ENCODE measurements around the gene ROBO2. TPM values are rescaled to one million over a fixed set of nuclear protein-coding genes. Genes with fewer than 3 reads are reported as not detected.

Gene ROBO2
- total and polyA plus RNA-seq, 2 experiments from 2014 or later, result 1.5 to 7.8 TPM

GRCh38 chr3:77141423-77141822 is 101.5 kb downstream of the ROBO2 start (continued):
- no peak for TF ChIP-seq REST (IDR thresholded peaks at IDR 0.05; ENCODE audit: unreplicated experiment)

GRCh38 chr3:77142578-77142977 is 102.7 kb downstream of the ROBO2 start:
- Histone ChIP-seq H3K4me2 (no peak overlapping the region), H3K27ac (ENCODE audit: low read depth) (no peak overlapping the region), H3K4me1 (ENCODE audit: insufficient read depth) (peaks cover 18% of the 10 kb centered on the region), H3K27me3 (ENCODE audit: insufficient read depth) (no peaks in the 10 kb centered on the region), H4K20me1 (replicated peaks; ENCODE audit: insufficient read depth) (no peaks in the 10 kb centered on the region), H3K9me2 (ENCODE audit: insufficient read depth) (no peaks in the 10 kb centered on the region), H3F3A (replicated peaks; ENCODE audit: low read depth) (no peaks in the 10 kb centered on the region), H3K36me3 (ENCODE audit: insufficient read depth) (no peaks in the 10 kb centered on the region), H2AFZ (no peak overlapping the region), H3K4me3 (no peak overlapping the region), H3K79me2 (replicated peaks; ENCODE audit: insufficient read depth) (no peaks in the 10 kb centered on the region)
- TF ChIP-seq JUNB (IDR thresholded peaks at IDR 0.05; ENCODE audit: unreplicated experiment) (no peak), CREB1 (CRISPR knock-in tag; IDR thresholded peaks at IDR 0.05; ENCODE audit: low read depth) (no peak), CTCF (conservative IDR thresholded peaks at IDR 0.05; ENCODE audit: low read depth in 2 of 2) (0 out of 4 replicates have a peak, but pooled peaks of 1 of the 2 experiments have one; percentile 1)
- Mint-ChIP-seq H3K4me1 (peaks cover 32% of the 10 kb centered on the region), H3K4me3 (no peak overlapping the region), H3K27me3 (ENCODE audit: insufficient read depth, low read depth, poor library complexity) (peaks cover 2% of the 10 kb centered on the region), H3K27ac (0 out of 2 replicates have a peak overlapping the region, but pooled peaks have one; percentile 63), H3K9me3 (no peaks in the 10 kb centered on the region), H3K36me3 (ENCODE audit: low read depth) (no peaks in the 10 kb centered on the region)
- DNase-seq (ENCODE audit: low spot score) (peak; percentile 7), ATAC-seq (peak; percentile 73)

GRCh38 chr3:77146004-77146403 is 106.1 kb downstream of the ROBO2 start:
- H3K27me3 ChIP-seq (ENCODE audit: insufficient read depth), result no peaks in the 10 kb centered on the region
- no peaks in the 10 kb centered on the region for H3K36me3 Mint-ChIP-seq (ENCODE audit: low read depth)
- H3K4me3 ChIP-seq, result no peak overlapping the region
- no peak overlapping the region for H3K27ac ChIP-seq (ENCODE audit: low read depth)
- ATAC-seq (peak; percentile 67), DNase-seq (ENCODE audit: low spot score) (peak; percentile 3)
- no peaks in the 10 kb centered on the region for H4K20me1 ChIP-seq (replicated peaks; ENCODE audit: insufficient read depth)
- H2AFZ ChIP-seq, result peak overlapping the region; percentile 25; the same call in 1 of the 2 replicates
- peak overlapping the region; percentile 25; the same call in 1 of the 2 replicates for H3K27ac Mint-ChIP-seq
- peaks cover 29% of the 10 kb centered on the region for H3K4me1 ChIP-seq (ENCODE audit: insufficient read depth)
- peaks cover 56% of the 10 kb centered on the region for H3K4me1 Mint-ChIP-seq
- H3K79me2 ChIP-seq (replicated peaks; ENCODE audit: insufficient read depth), result no peaks in the 10 kb centered on the region
- H3K9me3 Mint-ChIP-seq, result no peaks in the 10 kb centered on the region
- no peak overlapping the region for H3K4me3 Mint-ChIP-seq
- peak overlapping the region; percentile 42; the same call in 1 of the 2 replicates for H3K4me2 ChIP-seq
- no peaks in the 10 kb centered on the region for H3K36me3 ChIP-seq (ENCODE audit: insufficient read depth)
- H3K27me3 Mint-ChIP-seq (ENCODE audit: insufficient read depth, low read depth, poor library complexity), result peaks cover 2% of the 10 kb centered on the region
- H3K9me2 ChIP-seq (ENCODE audit: insufficient read depth), result no peaks in the 10 kb centered on the region
- no peaks in the 10 kb centered on the region for H3F3A ChIP-seq (replicated peaks; ENCODE audit: low read depth)
- TF ChIP-seq REST (IDR thresholded peaks at IDR 0.05; ENCODE audit: unreplicated experiment) (no peak), ZNF114 (CRISPR knock-in tag; IDR thresholded peaks at IDR 0.05) (no peak), POLR2AphosphoS5 (IDR thresholded peaks at IDR 0.05; ENCODE audit: low read depth) (no peak), ETS1 (IDR thresholded peaks at IDR 0.05) (no peak), CREB1 (CRISPR knock-in tag; IDR thresholded peaks at IDR 0.05; ENCODE audit: low read depth) (no peak), ZNF331 (CRISPR knock-in tag; IDR thresholded peaks at IDR 0.05; ENCODE audit: low read depth) (no peak), STAT1 (IDR thresholded peaks at IDR 0.05; ENCODE audit: unreplicated experiment) (no peak), NANOG (IDR thresholded peaks at IDR 0.05; ENCODE audit: borderline replicate concordance) (no peak), JUNB (IDR thresholded peaks at IDR 0.05; ENCODE audit: unreplicated experiment) (no peak), CTCF (conservative IDR thresholded peaks at IDR 0.05; ENCODE audit: low read depth in 2 of 2) (no peak)
